HUES48 (cell line): ENCODE measurements around the gene ITIH5.

ENCODE experiments used
- H3K27ac ChIP-seq: one replicate; pipeline ENCODE4 v1.7.0; 2013; ENCODE audit warnings: low read depth, low read length, inconsistent platforms
- H3K27me3 ChIP-seq: 2 replicates; pipeline ENCODE4 v1.6.1; 2013; ENCODE audit warnings: mild to moderate bottlenecking, low read length; ENCODE audit not compliant: control insufficient read depth, insufficient read depth
- H3K36me3 ChIP-seq: 2 replicates; pipeline ENCODE4 v1.6.1; 2013; ENCODE audit warnings: low read length; ENCODE audit not compliant: control insufficient read depth, insufficient read depth
- H3K4me1 ChIP-seq: 2 replicates; pipeline ENCODE4 v1.6.1; 2013; ENCODE audit warnings: mild to moderate bottlenecking, low read length; ENCODE audit not compliant: control insufficient read depth, insufficient read depth
- H3K4me3 ChIP-seq: 2 replicates; pipeline ENCODE4 v1.5.1; 2013; ENCODE audit warnings: mild to moderate bottlenecking, low read depth, low read length
- H3K9ac ChIP-seq: 2 replicates; pipeline ENCODE4 v1.6.1; 2013; ENCODE audit warnings: mild to moderate bottlenecking, low read depth, low read length, moderate library complexity
- H3K9me3 ChIP-seq: 2 replicates; pipeline ENCODE4 v1.6.1; 2013; ENCODE audit warnings: low read length; ENCODE audit not compliant: control insufficient read depth, insufficient read depth

The ITIH5 gene

GRCh38 chr10:7518693-7519092 is 148.1 kb downstream of the ITIH5 start:
- H3K36me3 ChIP-seq, result no peaks in the 10 kb centered on the region
- H3K4me3 ChIP-seq, result no peak overlapping the region
- no peak overlapping the region for H3K27ac ChIP-seq
- no peaks in the 10 kb centered on the region for H3K27me3 ChIP-seq
- no peaks in the 10 kb centered on the region for H3K9me3 ChIP-seq
- H3K9ac ChIP-seq, result no peak overlapping the region
- no peaks in the 10 kb centered on the region for H3K4me1 ChIP-seq

DNA sequence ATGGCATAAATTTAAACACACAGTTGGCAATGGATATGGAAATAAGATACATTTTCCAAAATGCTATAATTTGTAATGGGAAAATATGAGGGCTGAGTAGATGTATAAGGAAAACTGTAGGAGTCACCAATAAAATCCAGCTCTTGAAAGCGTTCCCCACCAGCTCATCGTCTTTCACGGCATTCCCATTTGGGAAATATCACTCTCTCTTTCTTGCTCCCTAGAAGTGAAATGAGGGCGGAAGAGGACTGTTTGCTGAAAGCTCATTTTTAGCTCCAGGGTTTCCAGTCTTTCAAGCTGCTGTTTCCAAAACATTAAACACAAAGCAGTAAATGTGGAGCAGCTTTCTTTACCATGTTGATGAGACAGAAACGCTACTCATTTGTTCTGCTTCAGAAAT is 151.3 kb downstream of the ITIH5 start:
- Histone ChIP-seq H3K4me3 (no peak overlapping the region), H3K9me3 (0 out of 2 replicates have a peak, but pooled peaks cover under 1% of the 10 kb centered on the region), H3K27me3 (no peaks in the 10 kb centered on the region), H3K4me1 (no peaks in the 10 kb centered on the region), H3K9ac (no peak overlapping the region), H3K27ac (no peak overlapping the region), H3K36me3 (no peaks in the 10 kb centered on the region)

GRCh38 chr10:7513936-7514335 is 152.8 kb downstream of the ITIH5 start:
- Histone ChIP-seq H3K9ac (no peak overlapping the region), H3K27me3 (no peaks in the 10 kb centered on the region), H3K9me3 (0 out of 2 replicates have a peak, but pooled peaks cover 7% of the 10 kb centered on the region), H3K4me3 (no peak overlapping the region), H3K27ac (no peak overlapping the region), H3K4me1 (no peaks in the 10 kb centered on the region), H3K36me3 (no peaks in the 10 kb centered on the region)

GRCh38 chr10:7513455-7513854 is 153.3 kb downstream of the ITIH5 start:
- H3K27me3 ChIP-seq, result no peaks in the 10 kb centered on the region
- no peak overlapping the region for H3K4me3 ChIP-seq
- no peaks in the 10 kb centered on the region for H3K36me3 ChIP-seq
- H3K9ac ChIP-seq, result no peak overlapping the region
- no peaks in the 10 kb centered on the region for H3K4me1 ChIP-seq
- no peak overlapping the region for H3K27ac ChIP-seq
- 0 out of 2 replicates have a peak, but pooled peaks cover 7% of the 10 kb centered on the region for H3K9me3 ChIP-seq

DNA sequence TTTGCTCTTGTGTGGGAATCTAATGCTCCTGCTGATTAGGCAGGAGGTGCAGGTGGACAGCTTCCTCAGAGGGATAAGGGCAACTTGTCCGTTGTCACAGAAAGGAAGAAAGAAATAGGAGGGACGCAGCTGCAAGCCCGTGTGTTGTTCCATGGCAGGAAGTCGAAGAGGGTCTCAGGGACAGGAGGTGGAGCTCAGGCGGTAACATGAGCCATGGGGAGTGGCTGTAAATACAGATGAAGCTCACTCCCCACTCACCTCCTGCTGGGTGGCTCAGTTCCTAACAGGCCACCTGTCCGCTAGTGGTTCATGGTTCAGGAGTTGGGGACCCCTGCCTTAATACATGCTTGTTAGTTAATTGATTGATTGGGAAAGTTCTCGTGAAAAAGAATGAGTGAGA is 154.3 kb downstream of the ITIH5 start:
- H3K36me3 ChIP-seq, result no peaks in the 10 kb centered on the region
- H3K4me1 ChIP-seq, result no peaks in the 10 kb centered on the region
- no peak overlapping the region for H3K9ac ChIP-seq
- 0 out of 2 replicates have a peak, but pooled peaks cover 7% of the 10 kb centered on the region for H3K9me3 ChIP-seq
- no peak overlapping the region for H3K4me3 ChIP-seq
- no peak overlapping the region for H3K27ac ChIP-seq
- no peaks in the 10 kb centered on the region for H3K27me3 ChIP-seq

GRCh38 chr10:7511612-7512011 is 155.2 kb downstream of the ITIH5 start:
- no peak overlapping the region for H3K27ac ChIP-seq
- H3K27me3 ChIP-seq, result no peaks in the 10 kb centered on the region
- no peaks in the 10 kb centered on the region for H3K4me1 ChIP-seq
- H3K36me3 ChIP-seq, result no peaks in the 10 kb centered on the region
- H3K9me3 ChIP-seq, result 0 out of 2 replicates have a peak, but pooled peaks cover 7% of the 10 kb centered on the region
- no peak overlapping the region for H3K9ac ChIP-seq
- no peak overlapping the region for H3K4me3 ChIP-seq
